GM21786 (cell line): ENCODE results near the gene SOX18.
"Not testable (repeated sequence)": the region's sequence is repeated elsewhere in the genome, so short reads cannot be mapped to it uniquely, and the experiment has no call there.

Experiments
- ATAC-seq: cut with Tn5 transposase; IDR thresholded peaks from one replicate; pipeline ENCODE4 v1.9.1; 2021; ENCODE audit not compliant: unreplicated experiment

Gene SOX18

GRCh38 chr20:64049060-64049877 lies at the start of gene SOX18:
Gene SOX18, minus strand, starts transcription at chr20:64049639. Its CDS starts 123 bp downstream, at chr20:64049516.
- ATAC-seq = no peak

- ATAC-seq = no peak
Observed at GRCh38 chr20:64098471-64099013, 49.1 kb upstream of the SOX18 start.

GRCh38 chr20:64096535-64096934 lies 47.1 kb upstream of the SOX18 start:
- no peak for ATAC-seq

GRCh38 chr20:64095927-64096326 lies 46.5 kb upstream of the SOX18 start:
- ATAC-seq = no peak

GRCh38 chr20:64095455-64095854 lies 46.0 kb upstream of the SOX18 start:
- no peak for ATAC-seq

GRCh38 chr20:64093013-64093503 lies 43.6 kb upstream of the SOX18 start:
- ATAC-seq = no peak

GRCh38 chr20:64092258-64093012 lies 43.0 kb upstream of the SOX18 start:
- ATAC-seq = no peak

GRCh38 chr20:64091770-64092169 lies 42.3 kb upstream of the SOX18 start:
- ATAC-seq = no peak

GRCh38 chr20:64091340-64091739 lies 41.9 kb upstream of the SOX18 start:
- ATAC-seq = no peak

- no peak for ATAC-seq
Observed at GRCh38 chr20:64090165-64090564, 40.7 kb upstream of the SOX18 start.

- not testable (repeated sequence) for ATAC-seq
Observed at GRCh38 chr20:64088586-64088985, 39.1 kb upstream of the SOX18 start.

- not testable (repeated sequence) for ATAC-seq
Observed at GRCh38 chr20:64087226-64087825, 37.9 kb upstream of the SOX18 start.

- no peak for ATAC-seq
Observed at GRCh38 chr20:64086801-64087200, 37.4 kb upstream of the SOX18 start.

GRCh38 chr20:64084685-64085152 lies 35.3 kb upstream of the SOX18 start:
- no peak for ATAC-seq

- ATAC-seq = no peak
Observed at GRCh38 chr20:64083804-64084684, 34.6 kb upstream of the SOX18 start, which contains the start of gene LKAAEAR1. Gene LKAAEAR1, minus strand, starts transcription at chr20:64084398. Its CDS starts 179 bp downstream, at chr20:64084219.

- ATAC-seq = no peak
Observed at GRCh38 chr20:64083378-64083803, 34.0 kb upstream of the SOX18 start.

- ATAC-seq = no peak
Observed at GRCh38 chr20:64082820-64083377, 33.5 kb upstream of the SOX18 start.

GRCh38 chr20:64082126-64082731 lies 32.8 kb upstream of the SOX18 start:
- no peak for ATAC-seq

GRCh38 chr20:64081624-64081964 lies 32.2 kb upstream of the SOX18 start:
- no peak for ATAC-seq
